GM18511 (cell line): ENCODE results near the gene ATRAID.
A peak's percentile ranks its signal among the peaks of the same experiment; 100 is the strongest.
"Not testable (repeated sequence)": the region's sequence is repeated elsewhere in the genome, so short reads cannot be mapped to it uniquely, and the experiment has no call there.

Experiments
- ATAC-seq: cut with Tn5 transposase; IDR thresholded peaks from one replicate; pipeline ENCODE4 v1.9.1; 2021; ENCODE audit warnings: mild to moderate bottlenecking, moderate library complexity; ENCODE audit not compliant: unreplicated experiment

ATRAID gene

GRCh38 chr2:27191070-27191829 lies 20.6 kb upstream of the ATRAID start:
- no peak for ATAC-seq

GRCh38 chr2:27194538-27195354 lies 17.1 kb upstream of the ATRAID start:
- ATAC-seq, result no peak

- ATAC-seq, result not testable (repeated sequence)
These were observed 16.0 kb upstream of the ATRAID start for GRCh38 chr2:27195799-27196198.

GRCh38 chr2:27198068-27198467 lies 13.8 kb upstream of the ATRAID start:
- ATAC-seq, result not testable (repeated sequence)

- no peak for ATAC-seq
These were observed 13.2 kb upstream of the ATRAID start for GRCh38 chr2:27198627-27199026.

GRCh38 chr2:27199241-27199640 lies 12.6 kb upstream of the ATRAID start:
- no peak for ATAC-seq

GRCh38 chr2:27201675-27202074 lies 10.2 kb upstream of the ATRAID start:
- no peak for ATAC-seq

GRCh38 chr2:27202854-27203253 lies 9.0 kb upstream of the ATRAID start:
- no peak for ATAC-seq

- ATAC-seq, result no peak
These were observed 8.1 kb upstream of the ATRAID start for GRCh38 chr2:27203741-27204140.

- ATAC-seq, result no peak
These were observed 7.3 kb upstream of the ATRAID start for GRCh38 chr2:27204566-27204965.

GRCh38 chr2:27205206-27205605 lies 6.6 kb upstream of the ATRAID start:
- ATAC-seq, result no peak

GRCh38 chr2:27206346-27206745 lies 5.5 kb upstream of the ATRAID start:
- ATAC-seq, result no peak

GRCh38 chr2:27208486-27209050 lies 3.3 kb upstream of the ATRAID start:
- no peak for ATAC-seq

- no peak for ATAC-seq
These were observed 2.0 kb upstream of the ATRAID start for GRCh38 chr2:27209621-27210401.

- ATAC-seq, result peak; percentile 10
These were observed 449 bp upstream of the ATRAID start for GRCh38 chr2:27211241-27211942.

- ATAC-seq, result peak; percentile 22
These were observed 1.0 kb downstream of the ATRAID start for GRCh38 chr2:27212626-27213471.

- no peak for ATAC-seq
These were observed 3.1 kb downstream of the ATRAID start for GRCh38 chr2:27214941-27215340.

- ATAC-seq, result no peak
These were observed 4.7 kb downstream of the ATRAID start for GRCh38 chr2:27216416-27217137.
